NCI-H748 (cell line): ENCODE measurements around the gene KRTAP9-4.
"Not testable (repeated sequence)": the region's sequence is repeated elsewhere in the genome, so short reads cannot be mapped to it uniquely, and the experiment has no call there.

Experiments used
- DNase-seq: peaks from one replicate; lab custom pipeline; 2025; ENCODE audit not compliant: unreplicated experiment; lab: John Stamatoyannopoulos, UW

Gene KRTAP9-4

GRCh38 chr17:41264599-41264998 is 15.1 kb downstream of the KRTAP9-4 start:
- DNase-seq = no peak

DNA sequence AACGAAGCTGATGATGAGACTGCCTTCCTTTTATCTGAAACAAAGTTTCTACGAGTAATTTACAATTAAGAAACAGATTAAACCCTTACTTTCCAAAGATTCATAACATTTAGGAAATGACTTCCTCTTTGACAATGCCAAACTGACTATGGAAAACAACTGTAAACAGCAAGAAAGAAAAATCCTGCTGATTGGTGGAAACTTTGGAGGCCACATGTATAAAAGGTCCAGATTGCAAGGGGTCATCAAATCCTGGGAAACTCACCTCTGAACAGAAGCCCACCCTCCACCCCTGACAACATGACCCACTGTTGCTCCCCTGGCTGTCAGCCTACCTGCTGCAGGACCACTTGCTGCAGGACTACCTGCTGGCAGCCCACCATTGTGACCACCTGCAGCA is 15.6 kb downstream of the KRTAP9-4 start, which contains the start of gene KRTAP9-6:
Gene KRTAP9-6 (plus strand): TSS at position 301 of the 400 bp plus-strand sequence. CDS start 0 bp downstream, at position 301.
- no peak for DNase-seq

DNA sequence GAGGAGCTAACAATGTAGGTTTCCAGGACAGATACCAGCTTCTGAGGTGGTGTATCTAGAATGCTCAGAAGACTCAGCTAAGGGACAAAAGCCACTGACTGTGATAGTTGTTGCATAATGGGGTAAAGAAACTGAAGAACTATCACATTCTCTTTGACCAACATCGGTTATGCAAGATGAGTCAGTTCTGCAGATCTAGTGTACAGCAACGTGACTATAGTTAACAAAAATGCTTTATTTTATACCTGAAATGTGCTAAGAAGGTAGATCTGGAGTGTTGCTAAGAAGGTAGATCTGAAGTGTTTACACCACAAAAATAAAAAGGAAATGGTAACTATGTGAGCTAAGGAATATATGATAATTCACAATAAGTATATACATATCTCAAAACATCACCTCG is 18.2 kb downstream of the KRTAP9-4 start:
- DNase-seq = no peak

DNA sequence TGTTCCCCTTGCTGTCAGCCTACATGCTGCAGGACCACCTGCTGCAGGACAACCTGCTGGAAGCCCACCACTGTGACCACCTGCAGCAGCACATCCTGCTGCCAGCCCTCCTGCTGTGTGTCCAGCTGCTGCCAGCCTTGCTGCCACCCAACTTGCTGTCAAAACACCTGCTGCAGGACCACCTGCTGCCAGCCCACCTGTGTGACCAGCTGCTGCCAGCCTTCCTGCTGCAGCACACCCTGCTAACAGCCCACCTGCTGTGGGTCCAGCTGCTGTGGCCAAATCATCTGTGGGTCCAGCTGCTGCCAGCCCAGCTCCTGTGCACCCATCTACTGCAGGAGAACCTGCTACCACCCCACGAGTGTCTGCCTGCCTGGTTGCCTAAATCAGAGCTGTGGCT is 21.8 kb downstream of the KRTAP9-4 start:
- DNase-seq = not testable (repeated sequence)

DNA sequence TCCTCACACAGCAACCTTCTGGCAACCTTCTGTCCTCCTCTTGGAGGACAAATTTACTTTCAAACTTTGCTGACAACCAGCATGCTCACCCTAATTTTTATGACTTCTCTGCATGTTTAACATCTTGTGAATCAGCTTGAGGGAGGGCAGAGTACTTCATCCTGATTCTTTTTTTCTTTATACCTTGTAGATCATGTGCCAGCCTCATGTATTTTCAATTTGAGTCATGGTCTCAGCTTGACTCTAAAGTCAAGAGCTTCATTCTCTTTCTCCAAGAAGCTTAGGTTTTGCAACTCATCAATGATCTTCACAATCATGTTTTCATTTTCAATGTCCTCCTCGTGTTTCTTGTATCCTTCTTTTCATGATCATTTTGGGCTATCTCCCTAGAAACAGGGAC is 22.4 kb downstream of the KRTAP9-4 start:
- no peak for DNase-seq

DNA sequence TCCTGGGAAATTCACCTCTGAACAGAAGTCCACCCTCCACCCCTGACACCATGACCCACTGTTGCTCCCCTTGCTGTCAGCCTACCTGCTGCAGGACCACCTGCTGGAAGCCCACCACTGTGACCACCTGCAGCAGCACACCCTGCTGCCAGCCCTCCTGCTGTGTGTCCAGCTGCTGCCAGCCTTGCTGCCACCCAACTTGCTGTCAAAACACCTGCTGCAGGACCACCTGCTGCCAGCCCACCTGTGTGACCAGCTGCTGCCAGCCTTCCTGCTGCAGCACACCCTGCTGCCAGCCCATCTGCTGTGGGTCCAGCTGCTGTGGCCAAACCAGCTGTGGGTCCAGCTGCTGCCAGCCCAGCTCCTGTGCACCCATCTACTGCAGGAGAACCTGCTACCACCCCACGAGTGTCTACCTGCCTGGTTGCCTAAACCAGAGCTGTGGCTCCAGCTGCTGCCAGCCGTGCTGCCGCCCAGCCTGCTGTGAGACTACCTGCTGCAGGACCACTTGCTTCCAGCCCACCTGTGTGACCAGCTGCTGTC is 26.2 kb downstream of the KRTAP9-4 start, which contains the start of gene KRTAP9-7:
Gene KRTAP9-7 (plus strand): TSS at position 51 of the 543 bp plus-strand sequence. CDS start 0 bp downstream, at position 51.
- DNase-seq = not testable (repeated sequence)

- no peak for DNase-seq
Observed at GRCh38 chr17:41278176-41278955, 28.9 kb downstream of the KRTAP9-4 start.

GRCh38 chr17:41284043-41284442 is 34.6 kb downstream of the KRTAP9-4 start:
- no peak for DNase-seq

DNA sequence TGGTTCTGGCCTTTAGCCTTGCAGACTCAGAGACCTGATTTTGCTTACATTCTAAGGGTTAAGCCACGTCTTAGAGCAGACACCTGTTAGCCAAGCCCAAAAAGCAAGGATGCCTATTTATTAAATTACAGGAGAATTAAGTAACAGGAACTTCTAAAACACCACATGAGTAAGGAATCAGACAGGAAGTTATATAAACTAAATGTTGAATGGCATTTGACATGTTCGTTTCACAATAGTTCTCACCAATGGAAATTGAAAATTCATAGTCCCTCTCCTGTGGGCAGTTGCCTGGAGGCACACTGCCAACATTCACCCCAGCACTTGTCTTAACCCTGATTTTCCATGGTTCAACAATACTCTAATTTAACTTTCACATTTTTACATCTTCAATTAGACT is 35.1 kb downstream of the KRTAP9-4 start:
- DNase-seq = no peak

DNA sequence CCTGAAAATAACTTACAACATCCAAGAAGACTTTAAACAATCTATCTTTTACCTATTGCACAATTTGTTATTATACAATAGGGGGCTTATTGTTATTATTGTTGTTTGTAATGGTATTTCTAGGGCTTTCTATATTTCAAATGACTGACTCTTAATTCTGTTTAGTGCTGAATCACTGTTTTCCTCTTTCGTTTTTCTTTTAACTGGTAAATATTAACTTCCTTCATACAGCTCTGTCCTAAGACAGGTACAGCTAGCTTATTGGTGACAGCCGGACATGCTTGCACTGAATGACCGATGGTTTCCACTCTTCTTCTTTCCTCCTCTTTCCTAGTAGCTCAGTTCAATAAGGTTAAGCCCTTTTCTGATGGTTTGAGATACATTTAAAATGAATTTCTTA is 37.6 kb downstream of the KRTAP9-4 start:
- DNase-seq = no peak

- DNase-seq = no peak
Observed at GRCh38 chr17:41294016-41294415, 44.5 kb downstream of the KRTAP9-4 start.

DNA sequence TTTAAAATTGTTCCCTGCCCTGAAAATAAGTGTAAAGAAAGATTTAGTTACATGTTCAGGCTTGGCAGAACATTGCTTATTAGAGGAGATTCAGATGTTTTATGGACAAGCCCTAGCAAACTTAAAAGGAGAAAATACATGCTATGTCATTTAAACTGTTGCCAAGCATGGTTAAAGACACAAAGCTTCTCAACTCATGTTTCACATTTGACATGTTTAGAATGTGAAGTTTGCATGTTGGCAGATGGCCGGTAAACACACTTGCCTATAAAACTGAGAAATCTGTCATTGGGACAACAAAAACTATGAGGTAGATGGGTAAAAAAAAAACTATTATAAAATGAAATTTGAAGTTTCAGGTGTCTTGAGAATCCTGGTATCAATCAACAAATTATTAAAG is 47.4 kb downstream of the KRTAP9-4 start:
- no peak for DNase-seq

- DNase-seq = no peak
Observed at GRCh38 chr17:41298458-41299135, 49.1 kb downstream of the KRTAP9-4 start.
